K562 (cell line): ENCODE measurements around the gene CFAP20DC. TPM values are rescaled to one million over a fixed set of nuclear protein-coding genes. Genes with fewer than 3 reads are reported as not detected.

ENCODE experiments used
- BCL6 ChIP-seq: fragments of 250-450 bp; sonication (Bioruptor Pico); IDR thresholded peaks from 2 replicates; pipeline ENCODE4 v1.4.0; 2020
- CBX5 ChIP-seq: IDR thresholded peaks from 2 replicates; pipeline ENCODE4 v1.6.1; 2014; ENCODE audit warnings: low read depth, borderline replicate concordance
- CREB1 ChIP-seq, 2 experiments: sonication (generic) in 1 of 2; formaldehyde crosslinking in 1 of 2; IDR thresholded peaks; 2 replicates each; pipeline versions ENCODE4 v1.6.1 to v1.8.0; 2012 to 2022; ENCODE audit warnings: inconsistent platforms in 1 of 2, mild to moderate bottlenecking in 1 of 2, missing genetic modification reagents in 1 of 2, moderate library complexity in 1 of 2
- E2F3 ChIP-seq: fragments of 250-450 bp; sonication (Bioruptor Pico); IDR thresholded peaks from 2 replicates; pipeline ENCODE4 v1.4.0; 2020; ENCODE audit warnings: mild to moderate bottlenecking
- HMG20B ChIP-seq: fragments of 250-450 bp; sonication (Bioruptor Pico); IDR thresholded peaks from 2 replicates; pipeline ENCODE4 v1.5.0; 2021; ENCODE audit warnings: mild to moderate bottlenecking
- HSF4 ChIP-seq: fragments of 250-450 bp; sonication (Bioruptor Pico); IDR thresholded peaks from 2 replicates; pipeline ENCODE4 v2.1.2; 2022; ENCODE audit warnings: mild to moderate bottlenecking, moderate library complexity, borderline replicate concordance
- MCM2 ChIP-seq: fragments of 450-650 bp; IDR thresholded peaks from 2 replicates; pipeline ENCODE4 v1.6.1; 2017; ENCODE audit warnings: low read depth, mild to moderate bottlenecking
- MTA2 ChIP-seq: fragments of 450-650 bp; IDR thresholded peaks from 2 replicates; pipeline ENCODE4 v1.6.1; 2016; ENCODE audit warnings: low read depth
- MXI1 ChIP-seq: IDR thresholded peaks from 2 replicates; pipeline ENCODE4 v1.6.1; 2011; ENCODE audit warnings: low read depth, mild to moderate bottlenecking, improper control_type of control experiment, low read length
- PCBP2 ChIP-seq: fragments of 200-400 bp; formaldehyde crosslinking; IDR thresholded peaks from 2 replicates; pipeline ENCODE4 v1.6.1; 2018; ENCODE audit warnings: low read length, low read depth, mild to moderate bottlenecking, moderate library complexity; ENCODE audit not compliant: poor library complexity, severe bottlenecking
- RBBP5 ChIP-seq: fragments of 200-600 bp; sonication (generic); IDR thresholded peaks from 2 replicates; pipeline ENCODE4 v1.6.1; 2012; ENCODE audit warnings: borderline replicate concordance, mild to moderate bottlenecking, low read length, control low read depth, inconsistent platforms; ENCODE audit not compliant: insufficient read depth, poor library complexity, severe bottlenecking
- RBFOX2 ChIP-seq: fragments of 200-400 bp; formaldehyde crosslinking; IDR thresholded peaks from 2 replicates; pipeline ENCODE4 v1.6.1; 2017; ENCODE audit warnings: low read depth, mild to moderate bottlenecking, low read length, moderate library complexity
- SMC3 ChIP-seq: conservative IDR thresholded peaks from 2 replicates; pipeline ENCODE4 v1.6.1; 2011; ENCODE audit warnings: low read depth, low read length, improper control_type of control experiment; ENCODE audit not compliant: insufficient read depth
- TSC22D4 ChIP-seq: fragments of 450-650 bp; IDR thresholded peaks from 2 replicates; pipeline ENCODE4 v1.6.1; 2016; ENCODE audit warnings: missing genetic modification characterization, missing biosample characterization, control low read depth
- ZBTB8A ChIP-seq: fragments of 450-650 bp; IDR thresholded peaks from 2 replicates; pipeline ENCODE4 v1.6.1; 2018; ENCODE audit warnings: mild to moderate bottlenecking, moderate library complexity; ENCODE audit not compliant: partially characterized antibody
- ZC3H4 ChIP-seq: sonication (generic); formaldehyde crosslinking; IDR thresholded peaks from 2 replicates; pipeline ENCODE4 v1.9.0; 2021; ENCODE audit warnings: missing genetic modification reagents, borderline replicate concordance
- ZNF217 ChIP-seq: sonication (generic); formaldehyde crosslinking; IDR thresholded peaks from 2 replicates; pipeline ENCODE4 v1.8.0; 2022; ENCODE audit warnings: mild to moderate bottlenecking, missing genetic modification reagents
- ZNF431 ChIP-seq: sonication (generic); formaldehyde crosslinking; IDR thresholded peaks from 2 replicates; pipeline ENCODE4 v1.8.0; 2022; ENCODE audit warnings: mild to moderate bottlenecking, missing genetic modification reagents
- ZNF445 ChIP-seq: fragments of 250-450 bp; sonication (Bioruptor Pico); IDR thresholded peaks from 2 replicates; pipeline ENCODE4 v1.4.0; 2020; ENCODE audit warnings: low read depth, mild to moderate bottlenecking, moderate library complexity
- polyA plus RNA-seq, 8 experiments: library from polyadenylated mRNA; depleted of rRNA in 4 of 8; stranded (reverse) in 5 of 8; unstranded in 3 of 8; fragments of >200 nt; fragmentation: Nextera tagmentation in 2 of 8; fragmentation: Illumina TruSeq in 1 of 8; extraction: Ambion mirVana in 2 of 8; extraction: Trizol in 1 of 8; gene quantifications; 2 replicates each; pipeline versions ENCODE4 v1.2.1 to v1.2.3, GENCODE V29; 2011 to 2014; ENCODE audit warnings: inconsistent platforms in 1 of 8, missing spikeins in 1 of 8
- total RNA-seq, 7 experiments: library from RNA; depleted of rRNA in 6 of 7; stranded (reverse); fragments of >200 nt in 6 of 7; fragmentation: Illumina TruSeq in 2 of 7; extraction: Trizol in 2 of 7; gene quantifications; 2 replicates each; pipeline versions ENCODE4 v1.2.1 to v1.2.3, GENCODE V29; 2011 to 2021; ENCODE audit warnings: low replicate concordance in 1 of 7
- TF ChIP-seq, protein P1 (sequence below): fragments of 450-650 bp; formaldehyde crosslinking; IDR thresholded peaks from 2 replicates; pipeline ENCODE4 v1.4.0; 2020; ENCODE audit warnings: mild to moderate bottlenecking, moderate library complexity
- TF ChIP-seq, protein P2 (sequence below): fragments of 250-450 bp; sonication (Bioruptor Pico); IDR thresholded peaks from 2 replicates; pipeline ENCODE4 v1.4.0; 2020
- TF ChIP-seq, protein P3 (sequence below): fragments of 250-450 bp; sonication (Bioruptor Pico); IDR thresholded peaks from 2 replicates; pipeline ENCODE4 v1.8.0; 2021; ENCODE audit warnings: borderline replicate concordance, mild to moderate bottlenecking, moderate library complexity; ENCODE audit not compliant: poor library complexity, severe bottlenecking
- TF ChIP-seq, protein P4 (sequence below): sonication (generic); formaldehyde crosslinking; IDR thresholded peaks from 2 replicates; pipeline ENCODE4 v1.8.1; 2023; ENCODE audit warnings: mild to moderate bottlenecking, missing genetic modification reagents, moderate library complexity
- TF ChIP-seq, protein P5 (sequence below): sonication (generic); formaldehyde crosslinking; IDR thresholded peaks from 2 replicates; pipeline ENCODE4 v1.8.1; 2022; ENCODE audit warnings: missing genetic modification reagents

CFAP20DC gene
- total and polyA plus RNA-seq, 9 of the 15 experiments (the other 6 are each of a cell fraction or from before 2014, with no cell fraction given): 1.6 to 5.9 (median 4.6) TPM

DNA sequence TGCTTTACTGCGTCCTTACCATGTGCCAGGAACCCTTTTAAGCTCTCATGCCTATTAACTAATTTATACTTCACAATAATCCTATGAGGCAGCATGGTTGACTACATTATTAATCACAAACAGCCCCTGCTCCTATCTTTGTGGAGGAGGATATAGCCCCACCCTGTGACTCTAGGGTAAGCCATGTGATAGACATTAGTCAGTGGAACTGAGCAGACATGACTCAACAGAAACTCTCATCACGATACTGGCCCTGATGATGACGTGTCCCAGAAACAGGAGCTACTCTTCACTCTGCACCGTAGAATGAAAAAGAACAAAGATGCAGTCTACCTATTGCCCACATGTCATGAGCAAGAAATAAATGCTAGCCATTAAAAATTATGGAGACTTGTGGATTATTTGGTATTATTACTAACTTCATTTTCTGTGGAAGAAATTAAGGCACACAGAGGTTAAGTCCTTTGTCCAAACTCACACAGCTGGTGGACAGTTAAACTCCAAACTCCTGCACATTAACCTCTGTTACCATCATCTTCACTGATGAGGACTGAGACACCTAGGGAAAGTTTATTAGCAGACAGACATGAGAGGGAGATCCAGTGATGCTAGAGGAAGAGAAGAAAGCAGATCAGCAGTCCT, 51.2 kb downstream of the CFAP20DC start (continued):
- TF ChIP-seq MCM2: no peak
- TF ChIP-seq, protein P1, sequence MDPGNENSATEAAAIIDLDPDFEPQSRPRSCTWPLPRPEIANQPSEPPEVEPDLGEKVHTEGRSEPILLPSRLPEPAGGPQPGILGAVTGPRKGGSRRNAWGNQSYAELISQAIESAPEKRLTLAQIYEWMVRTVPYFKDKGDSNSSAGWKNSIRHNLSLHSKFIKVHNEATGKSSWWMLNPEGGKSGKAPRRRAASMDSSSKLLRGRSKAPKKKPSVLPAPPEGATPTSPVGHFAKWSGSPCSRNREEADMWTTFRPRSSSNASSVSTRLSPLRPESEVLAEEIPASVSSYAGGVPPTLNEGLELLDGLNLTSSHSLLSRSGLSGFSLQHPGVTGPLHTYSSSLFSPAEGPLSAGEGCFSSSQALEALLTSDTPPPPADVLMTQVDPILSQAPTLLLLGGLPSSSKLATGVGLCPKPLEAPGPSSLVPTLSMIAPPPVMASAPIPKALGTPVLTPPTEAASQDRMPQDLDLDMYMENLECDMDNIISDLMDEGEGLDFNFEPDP (CRISPR knock-in tag): no peak
- TF ChIP-seq ZNF431 (CRISPR knock-in tag): no peak
- no peak for TF ChIP-seq ZC3H4 (CRISPR knock-in tag)
- TF ChIP-seq ZNF445 (CRISPR knock-in tag): no peak
- TF ChIP-seq PCBP2: no peak
- TF ChIP-seq MTA2: no peak
- TF ChIP-seq, protein P2, sequence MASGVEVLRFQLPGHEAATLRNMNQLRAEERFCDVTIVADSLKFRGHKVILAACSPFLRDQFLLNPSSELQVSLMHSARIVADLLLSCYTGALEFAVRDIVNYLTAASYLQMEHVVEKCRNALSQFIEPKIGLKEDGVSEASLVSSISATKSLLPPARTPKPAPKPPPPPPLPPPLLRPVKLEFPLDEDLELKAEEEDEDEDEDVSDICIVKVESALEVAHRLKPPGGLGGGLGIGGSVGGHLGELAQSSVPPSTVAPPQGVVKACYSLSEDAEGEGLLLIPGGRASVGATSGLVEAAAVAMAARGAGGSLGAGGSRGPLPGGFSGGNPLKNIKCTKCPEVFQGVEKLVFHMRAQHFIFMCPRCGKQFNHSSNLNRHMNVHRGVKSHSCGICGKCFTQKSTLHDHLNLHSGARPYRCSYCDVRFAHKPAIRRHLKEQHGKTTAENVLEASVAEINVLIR (CRISPR knock-in tag): no peak
- TF ChIP-seq HMG20B (CRISPR knock-in tag): no peak
- TF ChIP-seq MXI1: no peak
- no peak for TF ChIP-seq E2F3
- TF ChIP-seq ZBTB8A: no peak
- peak; percentile 60; the same call in 1 of the 2 replicates for TF ChIP-seq CREB1 (IDR thresholded peaks at IDR 0.05)
- peak; percentile 48 for TF ChIP-seq CREB1 (CRISPR knock-in tag; IDR thresholded peaks at IDR 0.05)
- no peak for TF ChIP-seq HSF4
- no peak for TF ChIP-seq BCL6
- TF ChIP-seq TSC22D4 (tag): no peak
- TF ChIP-seq RBFOX2: no peak
- TF ChIP-seq, protein P3, sequence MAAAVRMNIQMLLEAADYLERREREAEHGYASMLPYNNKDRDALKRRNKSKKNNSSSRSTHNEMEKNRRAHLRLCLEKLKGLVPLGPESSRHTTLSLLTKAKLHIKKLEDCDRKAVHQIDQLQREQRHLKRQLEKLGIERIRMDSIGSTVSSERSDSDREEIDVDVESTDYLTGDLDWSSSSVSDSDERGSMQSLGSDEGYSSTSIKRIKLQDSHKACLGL (CRISPR knock-in tag): no peak
- TF ChIP-seq, protein P4, sequence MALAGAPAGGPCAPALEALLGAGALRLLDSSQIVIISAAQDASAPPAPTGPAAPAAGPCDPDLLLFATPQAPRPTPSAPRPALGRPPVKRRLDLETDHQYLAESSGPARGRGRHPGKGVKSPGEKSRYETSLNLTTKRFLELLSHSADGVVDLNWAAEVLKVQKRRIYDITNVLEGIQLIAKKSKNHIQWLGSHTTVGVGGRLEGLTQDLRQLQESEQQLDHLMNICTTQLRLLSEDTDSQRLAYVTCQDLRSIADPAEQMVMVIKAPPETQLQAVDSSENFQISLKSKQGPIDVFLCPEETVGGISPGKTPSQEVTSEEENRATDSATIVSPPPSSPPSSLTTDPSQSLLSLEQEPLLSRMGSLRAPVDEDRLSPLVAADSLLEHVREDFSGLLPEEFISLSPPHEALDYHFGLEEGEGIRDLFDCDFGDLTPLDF (CRISPR knock-in tag): no peak
- TF ChIP-seq, protein P5, sequence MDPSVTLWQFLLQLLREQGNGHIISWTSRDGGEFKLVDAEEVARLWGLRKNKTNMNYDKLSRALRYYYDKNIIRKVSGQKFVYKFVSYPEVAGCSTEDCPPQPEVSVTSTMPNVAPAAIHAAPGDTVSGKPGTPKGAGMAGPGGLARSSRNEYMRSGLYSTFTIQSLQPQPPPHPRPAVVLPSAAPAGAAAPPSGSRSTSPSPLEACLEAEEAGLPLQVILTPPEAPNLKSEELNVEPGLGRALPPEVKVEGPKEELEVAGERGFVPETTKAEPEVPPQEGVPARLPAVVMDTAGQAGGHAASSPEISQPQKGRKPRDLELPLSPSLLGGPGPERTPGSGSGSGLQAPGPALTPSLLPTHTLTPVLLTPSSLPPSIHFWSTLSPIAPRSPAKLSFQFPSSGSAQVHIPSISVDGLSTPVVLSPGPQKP (CRISPR knock-in tag): no peak
- no peak for TF ChIP-seq SMC3
- no peak for TF ChIP-seq ZNF217
- TF ChIP-seq CBX5: no peak
- TF ChIP-seq RBBP5: peak; percentile 22
